GM23248 (cell line): ENCODE data around the gene PYGM. TPM values are rescaled to one million over a fixed set of nuclear protein-coding genes. Genes with fewer than 3 reads are reported as not detected.

Experiments used
- DNase-seq: peaks from one replicate; pipeline ENCODE4 v3.0.0-alpha.2; 2015
- H2AFZ ChIP-seq: fragments of 200-600 bp; sonication (generic); 2 replicates; pipeline ENCODE4 v1.6.1; 2016; ENCODE audit warnings: antibody characterized with exemption
- H3F3A ChIP-seq: fragments of 200-600 bp; sonication (generic); 2 replicates; pipeline ENCODE4 v1.6.1; 2016; ENCODE audit warnings: mild to moderate bottlenecking, antibody characterized with exemption, mixed run types; ENCODE audit not compliant: insufficient read depth
- H3K27ac ChIP-seq: fragments of 200-600 bp; sonication (generic); 2 replicates; pipeline ENCODE4 v1.5.1; 2016; ENCODE audit warnings: mild to moderate bottlenecking
- H3K27me3 ChIP-seq: fragments of 200-600 bp; sonication (generic); replicated peaks from 2 replicates; pipeline ENCODE4 v1.6.1; 2016; ENCODE audit warnings: mild to moderate bottlenecking; ENCODE audit not compliant: insufficient read depth
- H3K36me3 ChIP-seq: fragments of 200-600 bp; sonication (generic); 2 replicates; pipeline ENCODE4 v1.6.1; 2016; ENCODE audit warnings: low read depth, mild to moderate bottlenecking
- H3K4me1 ChIP-seq: fragments of 200-600 bp; sonication (generic); 2 replicates; pipeline ENCODE4 v1.6.1; 2016; ENCODE audit warnings: mild to moderate bottlenecking; ENCODE audit not compliant: insufficient read depth
- H3K4me2 ChIP-seq: fragments of 200-600 bp; sonication (generic); one replicate; pipeline ENCODE4 v1.6.1; 2016; ENCODE audit warnings: mild to moderate bottlenecking; ENCODE audit not compliant: unreplicated experiment
- H3K4me3 ChIP-seq: fragments of 200-600 bp; sonication (generic); 2 replicates; pipeline ENCODE4 v1.5.1; 2016; ENCODE audit warnings: mild to moderate bottlenecking
- H3K79me2 ChIP-seq: fragments of 200-600 bp; sonication (generic); 2 replicates; pipeline ENCODE4 v1.6.1; 2016; ENCODE audit warnings: mild to moderate bottlenecking; ENCODE audit not compliant: insufficient read depth
- H3K9ac ChIP-seq: fragments of 200-600 bp; sonication (generic); 2 replicates; pipeline ENCODE4 v1.6.1; 2016; ENCODE audit warnings: mild to moderate bottlenecking
- H3K9me2 ChIP-seq: fragments of 200-600 bp; sonication (generic); 2 replicates; pipeline ENCODE4 v1.6.1; 2016; ENCODE audit warnings: mixed run types, mild to moderate bottlenecking, moderate library complexity; ENCODE audit not compliant: insufficient read depth
- H3K9me3 ChIP-seq: fragments of 200-600 bp; sonication (generic); one replicate; pipeline ENCODE4 v1.6.1; 2017; ENCODE audit warnings: low read depth
- H4K20me1 ChIP-seq: fragments of 200-600 bp; sonication (generic); 2 replicates; pipeline ENCODE4 v1.6.0; 2016; ENCODE audit not compliant: insufficient read depth
- EZH2 ChIP-seq: fragments of 200-600 bp; sonication (generic); IDR thresholded peaks from 2 replicates; pipeline ENCODE4 v1.6.1; 2018; ENCODE audit warnings: antibody characterized with exemption, mild to moderate bottlenecking; ENCODE audit not compliant: insufficient read depth, poor library complexity, severe bottlenecking
- EZH2phosphoT487 ChIP-seq: fragments of 200-600 bp; sonication (generic); IDR thresholded peaks from 2 replicates; pipeline ENCODE4 v1.6.1; 2018; ENCODE audit warnings: antibody characterized with exemption, moderate library complexity, mild to moderate bottlenecking, low read depth; ENCODE audit not compliant: insufficient read depth
- WGBS, 2 experiments: methylation state at CpG; one replicate each; pipeline ENCODE4 v1.1.6; 2015 to 2017; ENCODE audit warnings: low lambda C conversion rate in 2 of 2, low coverage in 1 of 2; ENCODE audit errors: missing lambda C conversion rate in 2 of 2; 5-methylcytosine and 5-hydroxymethylcytosine counted together
- in situ Hi-C: fragments of 300-500 bp; cut with MboI; formaldehyde crosslinking; loops from 2 replicates; pipeline ENCODE4 v1.15.0; 2020
- polyA plus RNA-seq: library from polyadenylated mRNA; unstranded; fragments of >200 nt; fragmentation: Nextera tagmentation; extraction: Ambion mirVana; gene quantifications from 2 replicates; pipeline ENCODE4 v1.2.1, GENCODE V29; 2016
- total RNA-seq: library from RNA; depleted of rRNA; stranded (reverse); fragments of >200 nt; shearing (Covaris generic); gene quantifications from 2 replicates; pipeline ENCODE4 v1.2.3, GENCODE V29; 2014

Gene PYGM
- total and polyA plus RNA-seq, 2 experiments from 2014 or later = not detected

DNA sequence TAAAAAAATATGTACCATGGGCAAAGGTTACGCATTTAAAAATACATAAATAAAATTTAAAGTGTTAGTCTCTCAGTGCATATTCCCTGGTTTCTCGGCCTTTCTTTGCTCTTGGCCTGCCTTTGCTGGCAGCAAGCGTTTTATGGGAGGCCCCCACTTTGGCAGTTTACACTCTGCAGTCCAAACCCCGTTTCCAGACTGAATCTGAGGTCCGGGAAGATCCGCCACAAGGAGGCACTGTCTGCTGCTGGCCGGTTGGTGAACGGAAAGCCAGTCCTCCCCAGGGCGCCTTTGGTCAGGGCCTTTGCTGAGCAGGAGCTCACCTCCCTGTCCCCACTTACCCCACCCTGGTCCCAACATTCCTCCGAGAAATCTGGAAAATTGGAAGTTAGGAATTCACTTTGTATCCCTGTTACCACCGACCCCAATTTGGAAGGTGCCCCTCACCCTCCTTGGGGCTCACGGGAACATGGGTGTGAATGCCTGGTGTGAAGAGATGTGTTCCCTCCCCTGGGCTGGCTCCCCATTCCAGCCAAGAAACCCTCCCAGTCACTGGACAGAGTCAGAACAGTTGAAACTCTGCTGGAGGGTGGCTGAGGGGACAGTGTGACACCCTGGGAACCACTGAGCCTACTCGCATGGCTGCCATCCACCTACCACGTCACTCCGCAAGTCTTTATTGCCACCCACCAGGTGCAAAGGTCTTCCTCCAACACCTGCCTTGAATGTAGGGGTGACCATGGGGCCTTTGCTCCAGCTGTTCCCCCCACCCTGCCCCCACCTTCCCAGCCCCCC is 27.9 kb upstream of the PYGM start:
- in situ Hi-C loops = no loop called here
- no peak overlapping the region for H3K9ac ChIP-seq

DNA sequence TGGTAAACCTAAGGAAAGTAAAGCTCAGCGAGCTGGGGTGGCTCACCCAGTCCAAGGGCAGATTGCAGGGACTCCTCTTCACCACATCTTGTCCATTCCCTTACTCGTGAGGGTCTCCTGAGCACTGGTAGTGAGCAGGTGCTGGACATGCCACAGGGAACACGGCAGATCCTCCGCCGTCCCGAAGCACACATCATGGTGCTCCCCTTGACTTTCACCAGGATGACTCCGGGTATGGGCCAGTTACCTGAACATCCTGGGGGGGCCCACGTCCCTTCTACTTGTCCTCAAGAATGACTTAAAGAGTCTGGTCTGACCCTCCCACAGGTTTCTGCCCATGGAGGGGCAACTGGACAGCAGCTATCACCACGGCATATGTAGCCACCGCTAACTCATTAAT is 26.5 kb upstream of the PYGM start:
- no peaks in the 10 kb centered on the region for H3K9me3 ChIP-seq
- H4K20me1 ChIP-seq = no peaks in the 10 kb centered on the region
- no peaks in the 10 kb centered on the region for H3K79me2 ChIP-seq
- no peaks in the 10 kb centered on the region for H3K36me3 ChIP-seq
- 93 to 98% methylated on average over 10 of the region's 10 CpGs for WGBS, 2 experiments
- H3K27ac ChIP-seq = no peak overlapping the region
- no peaks in the 10 kb centered on the region for H3K4me1 ChIP-seq
- no peak overlapping the region for H3K9ac ChIP-seq
- no peak overlapping the region for H3K4me3 ChIP-seq
- no peaks in the 10 kb centered on the region for H3K27me3 ChIP-seq
- no peaks in the 10 kb centered on the region; the same call in 1 of the 2 replicates for H3F3A ChIP-seq
- H2AFZ ChIP-seq = no peak overlapping the region
- in situ Hi-C loops = no loop called here
- TF ChIP-seq EZH2 = no peak
- no peak for TF ChIP-seq EZH2phosphoT487
- no peak overlapping the region for H3K4me2 ChIP-seq
- no peaks in the 10 kb centered on the region for H3K9me2 ChIP-seq
- DNase-seq = no peak

More for the DNA sequence above, 27.9 kb upstream of the PYGM start:
- TF ChIP-seq EZH2 (no peak), EZH2phosphoT487 (no peak)
- H3K4me3 ChIP-seq = no peak overlapping the region
- H3K27me3 ChIP-seq = no peaks in the 10 kb centered on the region
- no peaks in the 10 kb centered on the region for H4K20me1 ChIP-seq
- no peak overlapping the region for H3K4me2 ChIP-seq
- H3F3A ChIP-seq = no peaks in the 10 kb centered on the region; the same call in 1 of the 2 replicates
- no peak overlapping the region for H3K27ac ChIP-seq
- H3K36me3 ChIP-seq = no peaks in the 10 kb centered on the region
- no peaks in the 10 kb centered on the region for H3K9me2 ChIP-seq
- no peaks in the 10 kb centered on the region for H3K79me2 ChIP-seq
- no peaks in the 10 kb centered on the region for H3K9me3 ChIP-seq
- DNase-seq = peak; percentile 76
- H2AFZ ChIP-seq = no peak overlapping the region
- H3K4me1 ChIP-seq = no peaks in the 10 kb centered on the region
- WGBS, 2 experiments = 45 to 48% methylated on average over 15 of the region's 15 CpGs

DNA sequence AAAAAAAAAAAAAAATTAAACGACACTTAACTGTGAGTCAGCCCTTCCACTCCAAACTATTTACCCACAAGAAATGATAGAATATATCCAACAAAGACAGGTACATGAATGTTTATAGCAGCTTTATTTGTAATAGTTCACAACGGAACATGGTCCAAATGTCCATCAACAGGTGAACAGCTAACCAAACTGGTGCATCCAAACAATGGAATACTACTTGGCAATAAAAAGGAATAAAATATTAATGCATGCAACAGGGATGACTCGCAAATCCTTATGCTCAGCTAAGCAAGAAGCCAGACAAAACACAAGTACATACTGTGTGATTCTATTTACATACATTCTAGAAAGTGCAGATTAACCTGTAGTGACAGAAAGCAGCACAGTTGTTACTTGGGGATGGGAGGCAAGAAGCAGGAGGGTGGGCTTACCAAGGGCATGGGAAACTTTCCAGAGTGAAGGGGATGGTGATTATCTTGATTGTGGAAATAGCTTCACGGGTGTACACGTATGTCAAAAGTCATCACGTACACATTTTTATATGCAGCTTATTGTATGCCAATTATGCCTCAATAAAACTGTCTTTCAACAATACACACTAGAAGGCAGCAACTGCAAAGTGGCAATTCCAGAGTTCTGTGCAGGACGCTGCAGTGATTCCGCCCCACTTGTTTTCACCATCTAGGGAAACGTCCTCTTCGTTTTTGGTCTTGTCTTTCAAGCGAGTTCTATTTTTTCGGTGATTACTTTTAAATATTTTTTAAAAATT is 25.2 kb upstream of the PYGM start:
- H3K36me3 ChIP-seq = no peaks in the 10 kb centered on the region
- no peak overlapping the region for H3K27ac ChIP-seq
- in situ Hi-C loops = no loop called here
- H3K4me1 ChIP-seq = no peaks in the 10 kb centered on the region
- 83 to 85% methylated on average over 12 of the region's 12 CpGs for WGBS, 2 experiments
- no peaks in the 10 kb centered on the region for H4K20me1 ChIP-seq
- no peak overlapping the region for H3K9ac ChIP-seq
- no peaks in the 10 kb centered on the region for H3K79me2 ChIP-seq
- no peak overlapping the region for H3K4me2 ChIP-seq
- peaks cover 4% of the 10 kb centered on the region; the same call in 1 of the 2 replicates for H3F3A ChIP-seq
- H3K27me3 ChIP-seq = no peaks in the 10 kb centered on the region
- TF ChIP-seq EZH2 = no peak
- TF ChIP-seq EZH2phosphoT487 = no peak
- no peak overlapping the region for H3K4me3 ChIP-seq
- no peaks in the 10 kb centered on the region for H3K9me3 ChIP-seq
- DNase-seq = no peak
- no peak overlapping the region for H2AFZ ChIP-seq
- no peaks in the 10 kb centered on the region for H3K9me2 ChIP-seq

DNA sequence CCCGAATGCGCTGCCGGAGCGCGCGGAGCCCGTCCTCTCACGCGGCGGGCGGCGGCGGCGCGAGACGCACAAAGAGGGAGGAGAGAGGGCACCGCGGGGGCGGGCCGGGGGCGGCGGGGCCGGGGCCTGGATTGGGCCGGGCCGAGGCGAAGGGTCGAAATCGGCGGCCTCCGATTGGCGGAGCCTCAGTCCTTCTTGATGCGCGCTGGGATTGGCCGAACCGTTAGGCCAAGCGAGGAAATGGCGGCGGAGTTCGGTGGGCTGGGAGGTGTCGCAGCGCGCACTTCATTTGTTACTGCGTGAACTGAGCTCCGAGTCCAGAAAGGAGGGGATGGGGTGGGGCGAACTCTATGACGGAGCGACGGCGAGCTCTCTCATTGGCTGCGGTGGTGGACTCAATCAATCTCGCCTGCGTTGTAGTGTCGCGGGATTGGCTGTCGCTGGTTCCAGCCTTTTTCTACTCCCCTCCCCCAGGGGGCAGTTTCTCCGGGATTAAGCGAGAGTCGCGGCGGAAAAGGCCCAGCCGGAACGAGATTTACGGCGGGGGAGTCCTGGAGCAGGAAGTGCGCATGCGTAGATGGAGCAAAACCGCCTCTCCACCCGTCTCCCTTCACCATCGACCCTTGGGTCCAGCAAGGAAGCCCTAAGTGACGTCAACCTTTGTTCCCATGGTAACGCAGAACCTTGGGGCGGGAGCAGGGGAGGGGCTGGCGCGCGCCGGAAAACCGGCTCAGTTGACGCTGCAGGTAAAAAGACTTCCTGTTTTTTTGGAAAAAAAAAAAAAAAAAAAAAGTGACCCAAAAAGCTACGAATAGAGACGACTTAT is 18.9 kb upstream of the PYGM start, which contains the start of gene SF1:
Gene SF1 (minus strand): TSS at position 70 of the 826 bp plus-strand sequence. CDS start 150 bp downstream, outside the sequence.
- in situ Hi-C loops = no loop called here
- Histone ChIP-seq H3K27me3 (no peaks in the 10 kb centered on the region), H3F3A (peaks cover 38% of the 10 kb centered on the region), H3K4me1 (peaks cover 18% of the 10 kb centered on the region), H3K9me2 (no peaks in the 10 kb centered on the region), H4K20me1 (peaks cover 29% of the 10 kb centered on the region; the same call in 1 of the 2 replicates), H3K79me2 (peaks cover 39% of the 10 kb centered on the region), H3K4me2 (peak within 1 kb of the TSS; percentile 98), H3K9me3 (no peaks in the 10 kb centered on the region), H3K36me3 (peaks cover 27% of the 10 kb centered on the region), H3K9ac (peak within 1 kb of the TSS; percentile 99), H3K4me3 (peak within 1 kb of the TSS; percentile 94), H3K27ac (peak within 1 kb of the TSS; percentile 97), H2AFZ (peak within 1 kb of the TSS; percentile 93)
- no peak for TF ChIP-seq EZH2
- no peak for TF ChIP-seq EZH2phosphoT487
- peak; percentile 100 for DNase-seq
- 1% methylated on average over 57 to 68 of the region's 80 CpGs for WGBS, 2 experiments
